Common myeloid progenitor, CD34-positive (primary cell): ENCODE data around the gene PGA3.
"Not testable (repeated sequence)": the region's sequence is repeated elsewhere in the genome, so short reads cannot be mapped to it uniquely, and the experiment has no call there.

Source experiments
- CTCF ChIA-PET: fragments of 350-600 bp; sonication (Branson Sonifier 250); formaldehyde crosslinking; loops from one replicate; lab custom pipeline; 2021; ENCODE audit warnings: antibody characterized with exemption; lab: Charles Lee
- POLR2A ChIA-PET: fragments of 350-600 bp; sonication (Branson Sonifier 250); formaldehyde crosslinking; loops from one replicate; lab custom pipeline; 2021; ENCODE audit warnings: antibody characterized with exemption; lab: Charles Lee
- DNase-seq, 3 donors: peaks; one replicate each; pipeline versions ENCODE4 v3.0.0 to v3.0.0-alpha.2; 2013
- H3K27ac ChIP-seq, 2 experiments: 1 replicate in 1 of 2; 2 replicates in 1 of 2; pipeline ENCODE4 v1.7.0; 2013; ENCODE audit warnings: inconsistent platforms in 2 of 2, low read length in 2 of 2, mild to moderate bottlenecking in 2 of 2, low read depth in 1 of 2, moderate library complexity in 1 of 2; ENCODE audit not compliant: severe bottlenecking in 2 of 2, insufficient read depth in 1 of 2, poor library complexity in 1 of 2
- H3K27me3 ChIP-seq, 5 experiments: replicated peaks in 2 of 5; 1 replicate in 3 of 5; 2 replicates in 2 of 5; pipeline versions ENCODE4 v1.6.1 to v1.7.0; 2013; ENCODE audit warnings: low read length in 4 of 5, mild to moderate bottlenecking in 2 of 5, moderate library complexity in 2 of 5, inconsistent platforms in 1 of 5; ENCODE audit not compliant: insufficient read depth in 5 of 5, control insufficient read depth in 4 of 5
- H3K36me3 ChIP-seq, 4 experiments: 1 replicate in 2 of 4; 2 replicates in 2 of 4; pipeline versions ENCODE4 v1.6.1 to v1.7.0; 2013; ENCODE audit warnings: low read length in 3 of 4, control low read depth in 1 of 4, mild to moderate bottlenecking in 1 of 4; ENCODE audit not compliant: control insufficient read depth in 4 of 4, insufficient read depth in 4 of 4
- H3K4me1 ChIP-seq, 4 experiments: 1 replicate in 3 of 4; 2 replicates in 1 of 4; pipeline versions ENCODE4 v1.6.1 to v1.7.1; 2013; ENCODE audit warnings: low read length in 3 of 4, mild to moderate bottlenecking in 3 of 4, control low read depth in 1 of 4, inconsistent platforms in 1 of 4, moderate library complexity in 1 of 4; ENCODE audit not compliant: control insufficient read depth in 4 of 4, insufficient read depth in 4 of 4; ENCODE audit errors: control extremely low read depth in 1 of 4
- H3K4me3 ChIP-seq, 7 experiments: 1 replicate in 4 of 7; 2 replicates in 3 of 7; pipeline versions ENCODE4 v1.5.1 to v1.7.0; 2013; ENCODE audit warnings: mild to moderate bottlenecking in 7 of 7, low read length in 6 of 7, moderate library complexity in 6 of 7, inconsistent platforms in 2 of 7, low read depth in 2 of 7, control low read depth in 1 of 7; ENCODE audit not compliant: insufficient read depth in 4 of 7, control insufficient read depth in 1 of 7; ENCODE audit errors: extremely low read depth in 1 of 7
- H3K9me3 ChIP-seq, 5 experiments: 1 replicate in 4 of 5; 2 replicates in 1 of 5; pipeline versions ENCODE4 v1.6.1 to v1.7.1; 2013; ENCODE audit warnings: low read length in 4 of 5, mild to moderate bottlenecking in 2 of 5, inconsistent platforms in 1 of 5, low read depth in 1 of 5, moderate library complexity in 1 of 5; ENCODE audit not compliant: control insufficient read depth in 4 of 5, insufficient read depth in 2 of 5; ENCODE audit errors: control extremely low read depth in 1 of 5
- WGBS: methylation state at CpG from one replicate; pipeline ENCODE4 v1.1.5; 2013; ENCODE audit not compliant: insufficient coverage; 5-methylcytosine and 5-hydroxymethylcytosine counted together

PGA3 gene

DNA sequence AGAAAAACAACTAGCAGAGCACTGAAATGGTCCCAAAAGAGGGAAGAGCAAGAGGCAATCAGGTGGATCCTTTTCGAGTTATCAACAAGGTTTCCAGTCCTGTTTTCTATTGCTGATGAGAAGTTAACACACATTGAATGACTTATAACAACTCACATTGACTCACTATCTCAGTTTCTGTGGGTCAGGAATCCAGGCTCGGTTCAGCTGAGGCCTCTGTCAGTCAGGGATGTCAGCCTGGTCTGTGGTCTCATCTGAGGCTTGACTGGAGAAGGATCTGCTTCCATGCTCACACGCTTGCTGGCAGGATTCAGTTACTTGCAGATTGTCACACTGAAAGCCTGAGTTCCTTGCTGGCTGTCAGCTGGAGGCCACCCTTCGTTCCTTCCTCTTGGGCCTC lies 15.0 kb downstream of the PGA3 start:
- WGBS: no CpG with 5 or more reads among the region's 4 CpGs
- H3K9me3 ChIP-seq, CTCF ChIA-PET, H3K27ac ChIP-seq, H3K27me3 ChIP-seq, H3K4me1 ChIP-seq, H3K4me3 ChIP-seq, POLR2A ChIA-PET, H3K36me3 ChIP-seq, DNase-seq: not testable (repeated sequence)

GRCh38 chr11:61219016-61219415 lies 15.7 kb downstream of the PGA3 start:
- DNase-seq, CTCF ChIA-PET, H3K27ac ChIP-seq, H3K4me1 ChIP-seq, H3K4me3 ChIP-seq, H3K27me3 ChIP-seq, POLR2A ChIA-PET, H3K9me3 ChIP-seq, H3K36me3 ChIP-seq: not testable (repeated sequence)
- 100% methylated on average over 3 of the region's 5 CpGs for WGBS

DNA sequence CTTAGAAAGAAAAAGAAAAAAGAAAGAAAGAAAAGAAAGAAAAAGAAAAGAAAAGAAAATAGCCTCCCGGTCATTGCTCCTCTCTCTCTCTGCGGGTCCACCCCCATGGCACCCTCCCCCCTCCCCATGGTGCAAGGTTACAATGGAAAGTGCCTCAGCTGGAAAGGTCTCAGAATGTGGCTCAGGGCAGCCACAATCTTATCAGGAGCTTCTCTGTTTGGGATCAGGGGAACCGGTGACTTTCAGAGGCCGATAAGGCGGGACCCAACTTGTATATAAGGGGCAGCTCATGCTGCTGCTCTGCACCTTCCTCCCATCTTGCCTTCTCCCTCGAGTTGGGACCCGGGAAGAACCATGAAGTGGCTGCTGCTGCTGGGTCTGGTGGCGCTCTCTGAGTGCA lies 18.7 kb downstream of the PGA3 start, which contains the start of gene PGA4:
Gene PGA4 (plus strand): TSS at position 301 of the 400 bp plus-strand sequence. CDS start 54 bp downstream, at position 355.
- CTCF ChIA-PET, H3K36me3 ChIP-seq, DNase-seq: not testable (repeated sequence)

DNA sequence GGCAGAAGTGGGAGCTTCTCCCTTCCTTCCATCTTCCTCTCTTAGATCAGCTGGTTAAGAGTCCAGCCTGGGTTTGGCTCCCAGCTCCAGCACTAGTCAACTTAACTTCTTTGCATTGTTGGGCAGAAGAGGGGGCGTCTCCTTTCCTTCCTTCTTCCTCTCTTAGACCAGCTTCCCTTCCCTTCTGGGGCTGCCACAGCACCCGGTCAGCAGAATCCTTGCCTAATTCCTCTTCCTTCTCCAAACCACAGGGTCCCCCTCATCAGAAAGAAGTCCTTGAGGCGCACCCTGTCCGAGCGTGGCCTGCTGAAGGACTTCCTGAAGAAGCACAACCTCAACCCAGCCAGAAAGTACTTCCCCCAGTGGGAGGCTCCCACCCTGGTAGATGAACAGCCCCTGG lies 19.4 kb downstream of the PGA3 start:
- POLR2A ChIA-PET, H3K27ac ChIP-seq, CTCF ChIA-PET, H3K36me3 ChIP-seq, DNase-seq, H3K4me3 ChIP-seq, H3K27me3 ChIP-seq, H3K9me3 ChIP-seq, H3K4me1 ChIP-seq: not testable (repeated sequence)
- WGBS: no CpG with 5 or more reads among the region's 5 CpGs

More for the DNA sequence above, 18.7 kb downstream of the PGA3 start, which contains the start of gene PGA4:
- H3K4me3 ChIP-seq, H3K27ac ChIP-seq, POLR2A ChIA-PET, H3K27me3 ChIP-seq, H3K4me1 ChIP-seq, H3K9me3 ChIP-seq: not testable (repeated sequence)
- no CpG with 5 or more reads among the region's 8 CpGs for whole genome bisulfite sequencing

DNA sequence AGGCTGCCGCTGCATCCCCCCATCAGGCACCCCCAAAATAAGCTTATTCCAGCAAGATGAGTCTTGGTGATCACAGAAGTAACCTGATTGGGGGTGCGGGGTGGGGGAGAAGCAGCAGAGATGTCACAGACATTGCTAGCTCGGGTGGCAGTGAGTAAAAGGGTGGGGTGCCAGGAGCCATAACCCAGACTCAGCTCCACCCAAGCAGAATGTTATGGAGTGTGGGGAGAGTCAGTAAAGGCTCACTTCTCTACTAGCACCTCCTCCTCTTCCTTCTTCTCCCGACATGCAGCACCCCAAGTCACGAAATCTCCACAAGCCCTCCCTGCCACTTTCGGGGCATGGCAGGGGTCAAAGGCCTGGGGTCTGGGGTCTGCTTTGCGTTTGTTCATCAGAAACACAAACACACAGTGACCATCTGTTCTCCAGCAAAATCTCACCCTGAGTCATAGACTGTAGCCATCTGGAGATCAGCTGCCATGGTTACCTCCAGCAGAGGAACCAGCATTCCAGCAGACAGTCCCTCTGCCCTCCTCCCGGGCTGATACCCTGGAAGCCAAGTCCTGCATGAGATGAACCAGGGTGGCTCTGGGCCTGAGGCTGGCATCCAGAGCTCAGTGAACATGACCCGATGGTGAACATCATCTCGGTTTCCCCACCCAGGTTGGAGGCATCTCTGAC lies 23.3 kb downstream of the PGA3 start:
- POLR2A ChIA-PET, H3K27ac ChIP-seq, CTCF ChIA-PET, H3K4me1 ChIP-seq, H3K27me3 ChIP-seq, H3K4me3 ChIP-seq, DNase-seq, H3K9me3 ChIP-seq, H3K36me3 ChIP-seq: not testable (repeated sequence)
- no CpG with 5 or more reads among the region's 10 CpGs for WGBS

- no CpG with 5 or more reads among the region's 6 CpGs for WGBS
- POLR2A ChIA-PET, H3K27me3 ChIP-seq, H3K36me3 ChIP-seq, H3K4me3 ChIP-seq, H3K4me1 ChIP-seq, DNase-seq, H3K9me3 ChIP-seq, CTCF ChIA-PET, H3K27ac ChIP-seq: not testable (repeated sequence)
Measured at GRCh38 chr11:61229458-61229857, 26.1 kb downstream of the PGA3 start.

- CTCF ChIA-PET, H3K27ac ChIP-seq, H3K4me3 ChIP-seq, POLR2A ChIA-PET, H3K4me1 ChIP-seq, H3K9me3 ChIP-seq, DNase-seq, H3K36me3 ChIP-seq, H3K27me3 ChIP-seq: not testable (repeated sequence)
- no CpG with 5 or more reads among the region's 15 CpGs for WGBS
Measured at GRCh38 chr11:61231033-61231432, 27.7 kb downstream of the PGA3 start.
